Esophagus squamous epithelium (tissue), 5 donors: ENCODE data around the gene ERN2. TPM values are rescaled to one million over a fixed set of nuclear protein-coding genes. Genes with fewer than 3 reads are reported as not detected.

Experiments
- DNase-seq: peaks from one replicate; lab custom pipeline; 2025; lab: John Stamatoyannopoulos, UW
- H3K27ac ChIP-seq, 4 donors: fragments of 200-600 bp; sonication (generic); one replicate each; pipeline ENCODE4 v1.5.1; 2016 to 2019; ENCODE audit warnings: mild to moderate bottlenecking in 1 of 4
- H3K27me3 ChIP-seq, 4 donors: fragments of 200-600 bp; sonication (generic); 1 replicate in 3 of 4; 2 replicates in 1 of 4; pipeline versions ENCODE4 v1.5.1 to v1.6.0; 2017 to 2021; ENCODE audit warnings: antibody characterized with exemption in 1 of 4
- H3K36me3 ChIP-seq, 3 donors: fragments of 200-600 bp; sonication (generic); one replicate each; pipeline ENCODE4 v1.5.1; 2016 to 2019
- H3K4me1 ChIP-seq, 3 donors: fragments of 200-600 bp; sonication (generic); one replicate each; pipeline ENCODE4 v1.5.1; 2017 to 2019
- H3K4me3 ChIP-seq, 4 donors: fragments of 200-600 bp; sonication (generic); 1 replicate in 3 of 4; 2 replicates in 1 of 4; pipeline ENCODE4 v1.5.1; 2016 to 2019; ENCODE audit warnings: mild to moderate bottlenecking in 2 of 4, moderate library complexity in 1 of 4
- H3K9me3 ChIP-seq, 3 donors: fragments of 200-600 bp; sonication (generic); one replicate each; pipeline ENCODE4 v1.5.1; 2016 to 2019
- POLR2A ChIP-seq, 4 donors: fragments of 450-650 bp; IDR thresholded peaks; one replicate each; pipeline ENCODE4 v1.6.1; 2017; ENCODE audit warnings: antibody characterized with exemption in 4 of 4, mild to moderate bottlenecking in 4 of 4, moderate library complexity in 3 of 4
- WGBS, 2 donors: methylation state at CpG; one replicate each; pipeline ENCODE4 v1.1.5; 2018; 5-methylcytosine and 5-hydroxymethylcytosine counted together
- intact Hi-C: fragments of 100-400 bp; cut with DNase I; formaldehyde crosslinking; loops from one replicate; pipeline ENCODE4 v1.15.0; 2022
- total RNA-seq, 4 donors: library from RNA; depleted of rRNA; stranded (reverse); fragments of >200 nt; gene quantifications; one replicate each; pipeline ENCODE4 v1.1.0, GENCODE V29; 2016
- TF ChIP-seq, protein P1 (sequence below), 6 experiments: fragments of 450-650 bp in 4 of 6; fragments of 200-600 bp in 2 of 6; sonication (generic) in 2 of 6; IDR thresholded peaks; one replicate each; pipeline ENCODE4 v1.5.1; 2016 to 2019; ENCODE audit warnings: antibody characterized with exemption in 6 of 6, mild to moderate bottlenecking in 4 of 6, moderate library complexity in 4 of 6
- donor health status: DM: yes; HTN: yes; CAD: no.

ERN2 gene
- total RNA-seq, 4 donors from 2014 or later = 0.11 to 4.2 (median 0.57) TPM; not detected in 1

DNA sequence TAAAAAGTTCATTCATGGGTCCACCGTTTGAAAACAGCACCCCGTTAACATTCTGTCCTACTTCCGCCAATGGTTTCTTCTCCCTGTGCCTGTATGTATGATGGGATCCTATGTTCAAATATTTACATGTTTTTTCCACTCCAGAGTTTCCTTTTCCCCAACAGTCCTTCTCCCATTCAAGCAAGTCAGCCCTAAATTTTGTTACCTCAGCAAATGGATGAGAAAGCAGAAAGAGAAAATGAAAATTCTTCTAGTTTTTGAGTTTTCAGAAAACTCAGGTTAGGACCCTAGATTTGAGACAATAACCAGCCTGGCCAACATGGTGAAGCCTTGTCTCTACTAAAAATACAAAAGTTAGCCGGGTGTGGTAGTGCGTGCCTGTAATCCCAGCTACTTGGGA is 3.5 kb upstream of the ERN2 start:
- Histone ChIP-seq H3K27me3 (peaks cover 0 to 66% (median 4%) of the 10 kb centered on the region in 4 donors), H3K4me1 (peaks cover 0 to 15% (median 0%) of the 10 kb centered on the region in 3 donors), H3K36me3 (no peaks in the 10 kb centered on the region), H3K27ac (no peak overlapping the region), H3K9me3 (no peaks in the 10 kb centered on the region), H3K4me3 (no peak overlapping the region)
- no peak for DNase-seq
- WGBS, 2 donors = 71 to 74% methylated on average over 5 of the region's 5 CpGs
- intact Hi-C loops = no loop called here
- TF ChIP-seq, protein P1, sequence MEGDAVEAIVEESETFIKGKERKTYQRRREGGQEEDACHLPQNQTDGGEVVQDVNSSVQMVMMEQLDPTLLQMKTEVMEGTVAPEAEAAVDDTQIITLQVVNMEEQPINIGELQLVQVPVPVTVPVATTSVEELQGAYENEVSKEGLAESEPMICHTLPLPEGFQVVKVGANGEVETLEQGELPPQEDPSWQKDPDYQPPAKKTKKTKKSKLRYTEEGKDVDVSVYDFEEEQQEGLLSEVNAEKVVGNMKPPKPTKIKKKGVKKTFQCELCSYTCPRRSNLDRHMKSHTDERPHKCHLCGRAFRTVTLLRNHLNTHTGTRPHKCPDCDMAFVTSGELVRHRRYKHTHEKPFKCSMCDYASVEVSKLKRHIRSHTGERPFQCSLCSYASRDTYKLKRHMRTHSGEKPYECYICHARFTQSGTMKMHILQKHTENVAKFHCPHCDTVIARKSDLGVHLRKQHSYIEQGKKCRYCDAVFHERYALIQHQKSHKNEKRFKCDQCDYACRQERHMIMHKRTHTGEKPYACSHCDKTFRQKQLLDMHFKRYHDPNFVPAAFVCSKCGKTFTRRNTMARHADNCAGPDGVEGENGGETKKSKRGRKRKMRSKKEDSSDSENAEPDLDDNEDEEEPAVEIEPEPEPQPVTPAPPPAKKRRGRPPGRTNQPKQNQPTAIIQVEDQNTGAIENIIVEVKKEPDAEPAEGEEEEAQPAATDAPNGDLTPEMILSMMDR (IDR thresholded peaks at IDR 0.05) = no peak
- TF ChIP-seq POLR2A (IDR thresholded peaks at IDR 0.05) = no peak

DNA sequence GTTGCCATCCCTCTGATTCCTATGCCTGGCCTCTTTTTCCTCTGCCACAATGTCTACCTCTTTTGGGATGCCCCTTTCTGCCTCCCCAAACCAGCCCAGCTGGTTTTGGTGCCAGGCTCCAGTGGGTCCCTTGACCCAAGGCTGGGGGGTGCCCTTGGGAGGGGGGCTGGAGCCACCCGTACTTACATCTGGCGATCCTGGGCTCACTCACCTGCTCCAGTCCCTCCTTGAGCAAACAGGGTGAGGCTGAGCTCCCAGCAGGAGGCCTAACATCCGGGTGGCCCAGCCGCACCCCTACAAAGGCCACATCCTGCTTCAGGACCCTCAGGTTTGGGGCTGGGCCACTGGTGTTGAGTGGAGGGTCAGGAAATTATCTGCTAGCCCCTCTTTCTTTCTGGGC is 1.2 kb downstream of the ERN2 start:
- no peak for DNase-seq
- peaks cover 0 to 15% (median 0%) of the 10 kb centered on the region in 3 donors for H3K4me1 ChIP-seq
- no peak for TF ChIP-seq POLR2A (IDR thresholded peaks at IDR 0.05)
- TF ChIP-seq, protein P1 (IDR thresholded peaks at IDR 0.05) = no peak
- peaks cover 0 to 61% (median 4%) of the 10 kb centered on the region in 4 donors for H3K27me3 ChIP-seq
- WGBS, 2 donors = 48% methylated on average over 4 of the region's 4 CpGs; no CpG with 5 or more reads in 1 of the 2 donors
- no peak overlapping the region for H3K4me3 ChIP-seq
- intact Hi-C loops = no loop called here
- H3K36me3 ChIP-seq = no peaks in the 10 kb centered on the region
- no peak overlapping the region for H3K27ac ChIP-seq
- peaks cover 0 to 16% (median 8%) of the 10 kb centered on the region in 3 donors for H3K9me3 ChIP-seq

DNA sequence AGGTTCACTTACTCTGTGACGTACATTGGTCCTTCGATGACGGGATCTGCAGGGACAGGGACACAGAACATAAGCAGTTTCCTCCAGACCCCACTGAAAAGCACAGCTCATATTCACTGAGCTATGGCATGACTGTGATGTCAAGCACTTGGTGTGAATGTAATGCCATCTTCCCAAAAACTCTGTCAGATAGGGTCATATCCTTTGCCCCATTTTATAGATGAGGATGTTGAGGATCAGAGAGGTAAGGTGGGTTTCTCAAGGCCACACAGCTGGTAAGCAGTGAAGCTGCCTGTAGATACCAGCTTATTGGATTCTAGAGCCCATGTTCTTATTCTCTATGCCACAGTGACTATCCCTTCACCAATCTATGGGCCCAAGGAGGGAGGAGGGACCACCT is 2.5 kb downstream of the ERN2 start:
- no peak for DNase-seq
- H3K4me3 ChIP-seq = no peak overlapping the region
- peaks cover 0 to 15% (median 0%) of the 10 kb centered on the region in 3 donors for H3K4me1 ChIP-seq
- intact Hi-C loops = no loop called here
- no peak overlapping the region for H3K27ac ChIP-seq
- H3K36me3 ChIP-seq = no peaks in the 10 kb centered on the region
- WGBS, 2 donors = 88 to 93% methylated on average over 2 to 3 of the region's 3 CpGs
- H3K27me3 ChIP-seq = peaks cover 0 to 57% (median 4%) of the 10 kb centered on the region in 4 donors
- TF ChIP-seq, protein P1 (IDR thresholded peaks at IDR 0.05) = no peak
- no peak for TF ChIP-seq POLR2A (IDR thresholded peaks at IDR 0.05)
- peaks cover 0 to 16% (median 8%) of the 10 kb centered on the region in 3 donors for H3K9me3 ChIP-seq

DNA sequence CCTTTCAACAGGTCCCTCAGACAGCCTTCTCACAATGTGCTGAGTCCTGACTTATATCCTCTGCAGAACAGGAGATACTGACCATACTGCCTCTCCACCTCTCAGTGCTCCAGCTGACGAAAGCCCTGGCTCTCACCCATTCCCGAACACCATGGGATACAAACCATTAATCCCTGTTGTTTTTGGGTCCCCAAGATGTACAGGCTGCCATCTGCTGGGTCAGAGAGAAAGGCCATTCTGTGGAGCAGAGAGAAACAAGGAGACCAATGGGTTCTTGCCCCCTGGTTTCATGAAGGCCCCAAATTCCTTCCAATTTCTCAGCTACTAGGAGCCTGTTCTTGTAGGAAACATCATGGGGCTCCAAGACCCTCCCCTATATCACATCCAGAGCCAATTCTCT is 3.0 kb downstream of the ERN2 start:
- DNase-seq = no peak
- WGBS, 2 donors = 68 to 78% methylated on average over 2 of the region's 2 CpGs
- Histone ChIP-seq H3K27me3 (peaks cover 0 to 53% (median 4%) of the 10 kb centered on the region in 4 donors), H3K4me3 (no peak overlapping the region), H3K36me3 (no peaks in the 10 kb centered on the region), H3K27ac (no peak overlapping the region), H3K9me3 (peaks cover 0 to 16% (median 8%) of the 10 kb centered on the region in 3 donors), H3K4me1 (peaks cover 0 to 15% (median 0%) of the 10 kb centered on the region in 3 donors)
- intact Hi-C loops = no loop called here
- TF ChIP-seq, protein P1 (IDR thresholded peaks at IDR 0.05) = no peak
- no peak for TF ChIP-seq POLR2A (IDR thresholded peaks at IDR 0.05)

DNA sequence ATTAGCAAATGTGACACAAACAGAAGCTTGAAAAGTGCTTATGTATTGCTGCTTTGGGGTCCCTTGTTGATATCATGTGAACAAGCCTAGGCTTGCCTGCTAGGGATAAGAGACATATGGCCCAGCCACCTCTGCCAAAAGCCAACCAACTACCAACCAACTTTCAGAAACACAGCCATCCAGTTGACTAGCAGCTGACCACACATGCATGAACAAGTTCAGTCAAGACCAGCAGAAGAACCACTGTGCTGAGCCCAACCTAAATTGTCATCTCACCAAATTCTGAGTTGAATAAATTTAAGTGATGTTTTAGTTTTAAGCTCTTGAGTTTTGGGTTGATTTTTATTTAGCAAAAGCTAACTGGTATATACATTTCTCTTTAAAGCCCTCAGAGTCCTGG is 3.5 kb downstream of the ERN2 start:
- intact Hi-C loops = no loop called here
- Histone ChIP-seq H3K27ac (no peak overlapping the region), H3K4me3 (no peak overlapping the region), H3K36me3 (no peaks in the 10 kb centered on the region), H3K9me3 (peaks cover 0 to 16% (median 8%) of the 10 kb centered on the region in 3 donors), H3K27me3 (peaks cover 0 to 53% (median 4%) of the 10 kb centered on the region in 4 donors), H3K4me1 (peaks cover 0 to 15% (median 0%) of the 10 kb centered on the region in 3 donors)
- no peak for DNase-seq
- TF ChIP-seq, protein P1 (IDR thresholded peaks at IDR 0.05) = no peak
- TF ChIP-seq POLR2A (IDR thresholded peaks at IDR 0.05) = no peak
